Naive thymus-derived CD4-positive, alpha-beta T cell (primary cell): ENCODE results near the gene KLK1. TPM values are rescaled to one million over a fixed set of nuclear protein-coding genes. Genes with fewer than 3 reads are reported as not detected.
A peak's percentile ranks its signal among the peaks of the same experiment; 100 is the strongest.

Experiments used
- ATAC-seq: fragments of 150-1000 bp; cut with Tn5 transposase; 2 replicates; pipeline ENCODE4 v1.10.0; 2021; ENCODE audit warnings: mild to moderate bottlenecking, moderate library complexity
- CTCF ChIA-PET: fragments of 350-600 bp; sonication (Branson Sonifier 250); formaldehyde crosslinking; loops from one replicate; lab custom pipeline; 2021; ENCODE audit warnings: antibody characterized with exemption; lab: Charles Lee
- POLR2A ChIA-PET: fragments of 350-600 bp; sonication (Branson Sonifier 250); formaldehyde crosslinking; loops from one replicate; lab custom pipeline; 2021; ENCODE audit warnings: antibody characterized with exemption, inconsistent platforms; lab: Charles Lee
- DNase-seq, 9 donors: peaks; one replicate each; pipeline versions ENCODE4 v3.0.0 to v3.0.0-alpha.2; 2020 to 2022; ENCODE audit warnings: mixed read lengths in 1 of 9
- H3K27ac ChIP-seq: one replicate; pipeline ENCODE4 v1.7.0; 2013; ENCODE audit warnings: mild to moderate bottlenecking, low read depth, low read length, moderate library complexity
- H3K27me3 ChIP-seq, 2 donors: one replicate each; pipeline ENCODE4 v1.7.0; 2013; ENCODE audit warnings: low read length in 2 of 2, mild to moderate bottlenecking in 2 of 2, moderate library complexity in 2 of 2; ENCODE audit not compliant: control insufficient read depth in 2 of 2, insufficient read depth in 2 of 2
- H3K36me3 ChIP-seq, 3 experiments: 1 replicate in 2 of 3; 2 replicates in 1 of 3; pipeline ENCODE4 v1.7.0; 2013; ENCODE audit warnings: low read length in 3 of 3, mild to moderate bottlenecking in 3 of 3, moderate library complexity in 1 of 3; ENCODE audit not compliant: insufficient read depth in 3 of 3, control insufficient read depth in 2 of 3
- H3K4me1 ChIP-seq, 2 donors: one replicate each; pipeline ENCODE4 v1.7.0; 2013; ENCODE audit warnings: low read length in 2 of 2, mild to moderate bottlenecking in 2 of 2, moderate library complexity in 1 of 2; ENCODE audit not compliant: control insufficient read depth in 2 of 2, insufficient read depth in 2 of 2
- H3K4me3 ChIP-seq: 2 replicates; pipeline ENCODE4 v1.7.0; 2013; ENCODE audit warnings: mild to moderate bottlenecking, low read length
- H3K9me3 ChIP-seq, 3 experiments: 1 replicate in 2 of 3; 2 replicates in 1 of 3; pipeline ENCODE4 v1.7.0; 2013; ENCODE audit warnings: low read length in 3 of 3; ENCODE audit not compliant: control insufficient read depth in 2 of 3
- H3K27ac Mint-ChIP-seq, 9 donors: one replicate each; pipeline ENCODE4 v1.8.0; 2020 to 2022; ENCODE audit warnings: mixed read lengths in 9 of 9, mild to moderate bottlenecking in 8 of 9, moderate library complexity in 5 of 9, inconsistent platforms in 2 of 9
- H3K27me3 Mint-ChIP-seq, 5 donors: one replicate each; pipeline ENCODE4 v1.8.0; 2021 to 2022; ENCODE audit warnings: mixed read lengths in 5 of 5, mild to moderate bottlenecking in 1 of 5
- H3K36me3 Mint-ChIP-seq, 5 donors: one replicate each; pipeline ENCODE4 v1.8.0; 2020 to 2022; ENCODE audit warnings: mixed read lengths in 5 of 5, mild to moderate bottlenecking in 3 of 5, inconsistent platforms in 1 of 5
- H3K4me1 Mint-ChIP-seq, 7 donors: one replicate each; pipeline ENCODE4 v1.8.0; 2020 to 2022; ENCODE audit warnings: mixed read lengths in 7 of 7, mild to moderate bottlenecking in 3 of 7, inconsistent platforms in 1 of 7
- H3K4me3 Mint-ChIP-seq, 10 donors: one replicate each; pipeline ENCODE4 v1.8.0; 2020 to 2022; ENCODE audit warnings: mild to moderate bottlenecking in 10 of 10, mixed read lengths in 10 of 10, moderate library complexity in 6 of 10, inconsistent platforms in 2 of 10
- H3K9me3 Mint-ChIP-seq, 11 donors: one replicate each; pipeline ENCODE4 v1.8.0; 2020 to 2022; ENCODE audit warnings: mixed read lengths in 11 of 11, mild to moderate bottlenecking in 4 of 11, inconsistent platforms in 1 of 11, moderate library complexity in 1 of 11
- intact Hi-C, 2 donors: fragments of 100-400 bp; cut with micrococcal nuclease; formaldehyde crosslinking; loops; one replicate each; pipeline ENCODE4 v1.15.1; 2023
- polyA plus RNA-seq, 2 donors: library from polyadenylated mRNA; unstranded; fragments of 300-500 nt; fragmentation: Illumina TruSeq; gene quantifications; one replicate each; pipeline ENCODE4 v1.2.3, GENCODE V29; 2021
- total RNA-seq, 6 experiments: library from RNA in 5 of 6; stranded (reverse) in 5 of 6; gene quantifications; 1 replicate in 5 of 6; 2 replicates in 1 of 6; pipeline ENCODE4 v1.2.3 and lab custom pipeline; 2021 to 2026

The KLK1 gene
- total and polyA plus RNA-seq, 7 experiments from 2014 or later, result 1.3 TPM; not detected in 6

GRCh38 chr19:50826492-50827240, 3.1 kb upstream of the KLK1 start:
- no peak overlapping the region for H3K27ac Mint-ChIP-seq
- ATAC-seq, result no peak
- no peak for DNase-seq
- no peaks in the 10 kb centered on the region for H3K36me3 Mint-ChIP-seq
- POLR2A ChIA-PET, result no interaction called here
- CTCF ChIA-PET, result no interaction called here
- H3K27me3 ChIP-seq, result peaks cover 0 to 5% of the 10 kb centered on the region in 2 donors
- no peaks in the 10 kb centered on the region for H3K4me1 ChIP-seq
- H3K4me3 Mint-ChIP-seq, result no peak overlapping the region
- intact Hi-C loops, result no loop called here
- H3K36me3 ChIP-seq, result no peaks in the 10 kb centered on the region
- no peaks in the 10 kb centered on the region for H3K4me1 Mint-ChIP-seq
- no peaks in the 10 kb centered on the region for H3K9me3 ChIP-seq
- peaks cover 23 to 59% (median 38%) of the 10 kb centered on the region in 5 donors for H3K27me3 Mint-ChIP-seq
- no peak overlapping the region for H3K27ac ChIP-seq
- no peaks in the 10 kb centered on the region for H3K9me3 Mint-ChIP-seq
- H3K4me3 ChIP-seq, result no peak overlapping the region

- Histone ChIP-seq H3K9me3 (no peaks in the 10 kb centered on the region), H3K27ac (no peak overlapping the region), H3K4me1 (peaks cover 0 to 4% of the 10 kb centered on the region in 2 donors), H3K36me3 (no peaks in the 10 kb centered on the region), H3K4me3 (no peak overlapping the region), H3K27me3 (peaks cover 0 to 14% of the 10 kb centered on the region in 2 donors)
- no peak overlapping the region for H3K27ac Mint-ChIP-seq
- ATAC-seq (no peak), DNase-seq (no peak)
- peaks cover 0 to 7% (median 0%) of the 10 kb centered on the region in 5 donors for H3K36me3 Mint-ChIP-seq
- ChIA-PET POLR2A (no interaction called here), CTCF (no interaction called here)
- no peaks in the 10 kb centered on the region for H3K9me3 Mint-ChIP-seq
- intact Hi-C loops, result no loop called here
- H3K4me1 Mint-ChIP-seq, result peaks cover 18 to 28% (median 25%) of the 10 kb centered on the region in 7 donors
- H3K27me3 Mint-ChIP-seq, result peaks cover 44 to 75% (median 63%) of the 10 kb centered on the region in 5 donors
- H3K4me3 Mint-ChIP-seq, result no peak overlapping the region
These were observed 852 bp downstream of the KLK1 start for GRCh38 chr19:50822661-50823208.

- H3K4me3 Mint-ChIP-seq, result peak overlapping the region in 1 of 10 donors; percentile 97
- H3K27ac ChIP-seq, result no peak overlapping the region
- peaks cover 0 to 4% of the 10 kb centered on the region in 2 donors for H3K4me1 ChIP-seq
- no peak overlapping the region for H3K4me3 ChIP-seq
- no peaks in the 10 kb centered on the region for H3K9me3 ChIP-seq
- peaks cover 21 to 28% (median 28%) of the 10 kb centered on the region in 7 donors for H3K4me1 Mint-ChIP-seq
- peaks cover 0 to 2% (median 0%) of the 10 kb centered on the region in 11 donors for H3K9me3 Mint-ChIP-seq
- DNase-seq, result no peak
- H3K36me3 Mint-ChIP-seq, result peaks cover 0 to 7% (median 0%) of the 10 kb centered on the region in 5 donors
- H3K27me3 Mint-ChIP-seq, result peaks cover 45 to 76% (median 66%) of the 10 kb centered on the region in 5 donors
- ChIA-PET POLR2A (no interaction called here), CTCF (no interaction called here)
- peaks cover 0 to 14% of the 10 kb centered on the region in 2 donors for H3K27me3 ChIP-seq
- no peak overlapping the region for H3K27ac Mint-ChIP-seq
- intact Hi-C loops, result no loop called here
- no peaks in the 10 kb centered on the region for H3K36me3 ChIP-seq
- no peak for ATAC-seq
These were observed 2.0 kb downstream of the KLK1 start for GRCh38 chr19:50821622-50822021.

- Histone ChIP-seq H3K27me3 (peaks cover 0 to 14% of the 10 kb centered on the region in 2 donors), H3K36me3 (no peaks in the 10 kb centered on the region), H3K27ac (no peak overlapping the region), H3K4me3 (no peak overlapping the region), H3K4me1 (peaks cover 0 to 4% of the 10 kb centered on the region in 2 donors), H3K9me3 (no peaks in the 10 kb centered on the region)
- DNase-seq (no peak), ATAC-seq (no peak)
- Mint-ChIP-seq H3K4me1 (peaks cover 21 to 28% (median 28%) of the 10 kb centered on the region in 7 donors), H3K4me3 (peak overlapping the region in 5 of 10 donors; percentile 8 to 97 (median 66)), H3K27ac (no peak overlapping the region), H3K36me3 (peaks cover 0 to 7% (median under 1%) of the 10 kb centered on the region in 5 donors), H3K9me3 (peaks cover 0 to 2% (median 0%) of the 10 kb centered on the region in 11 donors), H3K27me3 (peaks cover 47 to 78% (median 66%) of the 10 kb centered on the region in 5 donors)
- CTCF ChIA-PET, result no interaction called here
- POLR2A ChIA-PET, result no interaction called here
- intact Hi-C loops, result no loop called here
These were observed 2.4 kb downstream of the KLK1 start for GRCh38 chr19:50821248-50821612.

GRCh38 chr19:50820549-50821247, 2.9 kb downstream of the KLK1 start:
- peak overlapping the region in 4 of 9 donors; percentile 7 to 64 (median 44) for H3K27ac Mint-ChIP-seq
- POLR2A ChIA-PET, result no interaction called here
- Histone ChIP-seq H3K27ac (no peak overlapping the region), H3K9me3 (no peaks in the 10 kb centered on the region), H3K4me3 (no peak overlapping the region), H3K36me3 (no peaks in the 10 kb centered on the region), H3K4me1 (peaks cover 0 to 4% of the 10 kb centered on the region in 2 donors), H3K27me3 (peaks cover 0 to 14% of the 10 kb centered on the region in 2 donors)
- CTCF ChIA-PET, result no interaction called here
- peaks cover 0 to 2% (median 0%) of the 10 kb centered on the region in 11 donors for H3K9me3 Mint-ChIP-seq
- H3K4me3 Mint-ChIP-seq, result peak overlapping the region in 9 of 10 donors; percentile 32 to 97 (median 72)
- no peak for DNase-seq
- peaks cover 21 to 28% (median 28%) of the 10 kb centered on the region in 7 donors for H3K4me1 Mint-ChIP-seq
- H3K36me3 Mint-ChIP-seq, result peaks cover 0 to 7% (median 4%) of the 10 kb centered on the region in 5 donors
- intact Hi-C loops, result no loop called here
- H3K27me3 Mint-ChIP-seq, result peaks cover 47 to 76% (median 68%) of the 10 kb centered on the region in 5 donors
- no peak for ATAC-seq

- peaks cover 47 to 76% (median 71%) of the 10 kb centered on the region in 5 donors for H3K27me3 Mint-ChIP-seq
- DNase-seq (no peak), ATAC-seq (no peak)
- peaks cover 0 to 7% (median 4%) of the 10 kb centered on the region in 5 donors for H3K36me3 Mint-ChIP-seq
- H3K4me1 ChIP-seq, result peaks cover 0 to 4% of the 10 kb centered on the region in 2 donors
- POLR2A ChIA-PET, result no interaction called here
- H3K4me1 Mint-ChIP-seq, result peaks cover 21 to 28% (median 28%) of the 10 kb centered on the region in 7 donors
- no peaks in the 10 kb centered on the region for H3K9me3 ChIP-seq
- H3K27ac Mint-ChIP-seq, result peak overlapping the region in 2 of 9 donors; percentile 7 to 28
- peak overlapping the region in 9 of 10 donors; percentile 27 to 97 (median 65) for H3K4me3 Mint-ChIP-seq
- H3K27ac ChIP-seq, result no peak overlapping the region
- H3K27me3 ChIP-seq, result peaks cover 0 to 14% of the 10 kb centered on the region in 2 donors
- peaks cover 0 to 2% (median 0%) of the 10 kb centered on the region in 11 donors for H3K9me3 Mint-ChIP-seq
- CTCF ChIA-PET, result no interaction called here
- no peak overlapping the region for H3K4me3 ChIP-seq
- H3K36me3 ChIP-seq, result no peaks in the 10 kb centered on the region
- intact Hi-C loops, result no loop called here
These were observed 3.5 kb downstream of the KLK1 start for GRCh38 chr19:50820086-50820485.
